Thymus (tissue), 11 donors: ENCODE data around the gene RPL10. TPM values are rescaled to one million over a fixed set of nuclear protein-coding genes. Genes with fewer than 3 reads are reported as not detected.

ENCODE experiments used
- DNase-seq, 9 donors: peaks; one replicate each; pipeline ENCODE4 v3.0.0-alpha.2; 2013; ENCODE audit warnings: low spot score in 9 of 9, low read depth in 6 of 9, missing footprints in 1 of 9
- H3K27ac ChIP-seq, 2 donors: one replicate each; pipeline ENCODE4 v1.5.1; 2013; ENCODE audit warnings: control low read depth in 1 of 2, low read depth in 1 of 2, low read length in 1 of 2, mild to moderate bottlenecking in 1 of 2, moderate library complexity in 1 of 2
- H3K27me3 ChIP-seq, 2 donors: one replicate each; pipeline ENCODE4 v1.5.1; 2013; ENCODE audit warnings: low read length in 1 of 2; ENCODE audit not compliant: control insufficient read depth in 2 of 2, insufficient read depth in 1 of 2
- H3K36me3 ChIP-seq, 2 donors: one replicate each; pipeline ENCODE4 v1.5.1; 2013; ENCODE audit warnings: low read length in 1 of 2, mild to moderate bottlenecking in 1 of 2, moderate library complexity in 1 of 2; ENCODE audit not compliant: control insufficient read depth in 2 of 2, insufficient read depth in 2 of 2
- H3K4me1 ChIP-seq, 2 donors: one replicate each; pipeline ENCODE4 v1.5.1; 2013; ENCODE audit warnings: low read length in 2 of 2; ENCODE audit not compliant: control insufficient read depth in 2 of 2, insufficient read depth in 2 of 2
- H3K4me3 ChIP-seq, 2 donors: one replicate each; pipeline ENCODE4 v1.5.1; 2013; ENCODE audit warnings: low read length in 2 of 2, control low read depth in 1 of 2, mild to moderate bottlenecking in 1 of 2
- H3K9me3 ChIP-seq, 2 donors: one replicate each; pipeline ENCODE4 v1.5.1; 2013; ENCODE audit warnings: low read length in 1 of 2, mild to moderate bottlenecking in 1 of 2; ENCODE audit not compliant: control insufficient read depth in 2 of 2, insufficient read depth in 1 of 2
- WGBS: extraction: QIAGEN DNeasy Blood & Tissue Kit; methylation state at CpG from one replicate; pipeline ENCODE4 v1.1.7; 2013; 5-methylcytosine and 5-hydroxymethylcytosine counted together
- polyA plus RNA-seq: library from polyadenylated mRNA; stranded (reverse); fragments of 200-250 nt; gene quantifications from one replicate; pipeline ENCODE4 v1.2.3, GENCODE V29; 2013
- total RNA-seq: library from RNA; stranded (reverse); fragments of 120-200 nt; gene quantifications from one replicate; pipeline ENCODE4 v1.2.4, GENCODE V29; 2013
- donor health status: healthy.

Gene RPL10
- total and polyA plus RNA-seq, 2 donors: 5,085 to 5,714 TPM

- H3K27me3 ChIP-seq: no peaks in the 10 kb centered on the region
- peak in 2 of 9 donors; percentile 44 to 75 for DNase-seq
- H3K36me3 ChIP-seq: peaks cover 4 to 5% of the 10 kb centered on the region in 2 donors
- no peaks in the 10 kb centered on the region for H3K9me3 ChIP-seq
- peak overlapping the region; percentile 58 to 61 for H3K4me3 ChIP-seq
- under 1% methylated on average over 29 of the region's 29 CpGs for WGBS
- H3K4me1 ChIP-seq: peaks cover 0 to 16% of the 10 kb centered on the region in 2 donors
- H3K27ac ChIP-seq: peak overlapping the region; percentile 80 to 91
Measured at GRCh38 chrX:154411981-154412340, 13.8 kb downstream of the RPL10 start.

- Histone ChIP-seq H3K27me3 (no peaks in the 10 kb centered on the region), H3K9me3 (no peaks in the 10 kb centered on the region), H3K27ac (peak overlapping the region; percentile 80 to 91), H3K4me3 (peak overlapping the region; percentile 58 to 61), H3K4me1 (peaks cover 0 to 16% of the 10 kb centered on the region in 2 donors), H3K36me3 (peaks cover 4 to 5% of the 10 kb centered on the region in 2 donors)
- whole genome bisulfite sequencing: 8% methylated on average over 4 of the region's 4 CpGs
- DNase-seq: peak in 2 of 9 donors; percentile 35 to 63
Measured at GRCh38 chrX:154412468-154412867, 14.3 kb downstream of the RPL10 start.

- Histone ChIP-seq H3K27me3 (no peaks in the 10 kb centered on the region), H3K36me3 (peaks cover 4 to 5% of the 10 kb centered on the region in 2 donors), H3K4me3 (no peak overlapping the region), H3K4me1 (peaks cover 0 to 16% of the 10 kb centered on the region in 2 donors), H3K9me3 (no peaks in the 10 kb centered on the region), H3K27ac (no peak overlapping the region)
- 93% methylated on average over 8 of the region's 8 CpGs for WGBS
- no peak for DNase-seq
Measured at GRCh38 chrX:154413142-154413541, 15.0 kb downstream of the RPL10 start.

- WGBS: 84% methylated on average over 7 of the region's 7 CpGs
- no peak overlapping the region for H3K4me3 ChIP-seq
- DNase-seq: no peak
Measured at GRCh38 chrX:154417157-154417556, 19.0 kb downstream of the RPL10 start.

GRCh38 chrX:154419189-154419588 lies 21.0 kb downstream of the RPL10 start:
- no peak for DNase-seq
- H3K4me1 ChIP-seq: no peaks in the 10 kb centered on the region
- no peak overlapping the region for H3K27ac ChIP-seq
- peaks cover 0 to 7% of the 10 kb centered on the region in 2 donors for H3K36me3 ChIP-seq
- no peaks in the 10 kb centered on the region for H3K9me3 ChIP-seq
- WGBS: 95% methylated on average over 8 of the region's 8 CpGs
- no peak overlapping the region for H3K4me3 ChIP-seq
- no peaks in the 10 kb centered on the region for H3K27me3 ChIP-seq

More at GRCh38 chrX:154417157-154417556, 19.0 kb downstream of the RPL10 start:
- Histone ChIP-seq H3K4me1 (peaks cover 0 to 7% of the 10 kb centered on the region in 2 donors), H3K36me3 (peaks cover 5 to 11% of the 10 kb centered on the region in 2 donors), H3K9me3 (no peaks in the 10 kb centered on the region), H3K27ac (no peak overlapping the region), H3K27me3 (no peaks in the 10 kb centered on the region)

- H3K27ac ChIP-seq: no peak overlapping the region
Measured at GRCh38 chrX:154419688-154420401, 21.7 kb downstream of the RPL10 start.

GRCh38 chrX:154420402-154420756 lies 22.2 kb downstream of the RPL10 start:
- DNase-seq: no peak
- no peaks in the 10 kb centered on the region for H3K4me1 ChIP-seq
- 98% methylated on average over 10 of the region's 10 CpGs for WGBS
- no peaks in the 10 kb centered on the region for H3K27me3 ChIP-seq
- no peak overlapping the region for H3K4me3 ChIP-seq
- H3K9me3 ChIP-seq: no peaks in the 10 kb centered on the region
- peaks cover 0 to 7% of the 10 kb centered on the region in 2 donors for H3K36me3 ChIP-seq
- H3K27ac ChIP-seq: no peak overlapping the region

More at GRCh38 chrX:154419688-154420401, 21.7 kb downstream of the RPL10 start:
- no peaks in the 10 kb centered on the region for H3K9me3 ChIP-seq
- no peak overlapping the region for H3K4me3 ChIP-seq
- DNase-seq: no peak
- WGBS: 96% methylated on average over 19 of the region's 19 CpGs
- peaks cover 0 to 7% of the 10 kb centered on the region in 2 donors for H3K36me3 ChIP-seq
- no peaks in the 10 kb centered on the region for H3K27me3 ChIP-seq
- no peaks in the 10 kb centered on the region for H3K4me1 ChIP-seq

GRCh38 chrX:154426916-154427770 lies 29.0 kb downstream of the RPL10 start:
- peaks cover 0 to 8% of the 10 kb centered on the region in 2 donors for H3K9me3 ChIP-seq
- H3K36me3 ChIP-seq: peaks cover 5 to 9% of the 10 kb centered on the region in 2 donors
- no peak for DNase-seq
- no peaks in the 10 kb centered on the region for H3K27me3 ChIP-seq
- 94% methylated on average over 13 of the region's 13 CpGs for WGBS
- H3K27ac ChIP-seq: peak overlapping the region in 1 of 2 donors; percentile 32
- H3K4me1 ChIP-seq: peaks cover 3 to 18% of the 10 kb centered on the region in 2 donors
- H3K4me3 ChIP-seq: no peak overlapping the region
